Ovary (tissue), 9 donors: ENCODE data around the gene UCN3. TPM values are rescaled to one million over a fixed set of nuclear protein-coding genes. Genes with fewer than 3 reads are reported as not detected.
"Not testable (repeated sequence)": the region's sequence is repeated elsewhere in the genome, so short reads cannot be mapped to it uniquely, and the experiment has no call there.

Experiments used
- DNase-seq, 5 donors: peaks; one replicate each; pipeline ENCODE4 v3.0.0-alpha.2; 2019 to 2020
- H3K27ac ChIP-seq, 2 donors: fragments of 200-600 bp; one replicate each; pipeline versions ENCODE4 v1.5.1 to v1.8.0; 2019 to 2022
- H3K27me3 ChIP-seq: fragments of 200-600 bp; one replicate; pipeline ENCODE4 v1.8.0; 2022
- H3K36me3 ChIP-seq: fragments of 200-600 bp; sonication (generic); one replicate; pipeline ENCODE4 v1.5.1; 2019
- H3K4me1 ChIP-seq: one replicate; pipeline ENCODE4 v1.8.1; 2013; ENCODE audit warnings: mild to moderate bottlenecking, moderate library complexity; ENCODE audit not compliant: insufficient read depth
- H3K4me3 ChIP-seq: fragments of 200-600 bp; sonication (generic); one replicate; pipeline ENCODE4 v1.5.1; 2017
- H3K9me3 ChIP-seq, 2 donors: fragments of 200-600 bp in 1 of 2; sonication (generic) in 1 of 2; one replicate each; pipeline versions ENCODE4 v1.5.1 to v1.8.1; 2013 to 2019; ENCODE audit warnings: mild to moderate bottlenecking in 1 of 2, moderate library complexity in 1 of 2
- EP300 ChIP-seq: sonication (generic); formaldehyde crosslinking; IDR thresholded peaks from one replicate; pipeline ENCODE4 v1.6.1; 2017; ENCODE audit warnings: antibody characterized with exemption
- POLR2A ChIP-seq: fragments of 450-650 bp; IDR thresholded peaks from one replicate; pipeline ENCODE4 v1.6.1; 2017; ENCODE audit warnings: antibody characterized with exemption, mild to moderate bottlenecking, moderate library complexity
- WGBS, 3 donors: extraction: QIAGEN DNeasy Blood & Tissue Kit in 1 of 3; methylation state at CpG; one replicate each; pipeline versions ENCODE4 v1.1.5 to v1.1.7; 2013 to 2017; 5-methylcytosine and 5-hydroxymethylcytosine counted together
- intact Hi-C, 4 donors: fragments of 100-400 bp; cut with DNase I; formaldehyde crosslinking; loops; one replicate each; pipeline versions ENCODE4 v1.11.0 to v1.15.1; 2022 to 2023
- polyA plus RNA-seq, 2 donors: library from polyadenylated mRNA; stranded (reverse); fragments of 200-250 nt in 1 of 2; fragments of 350-450 nt in 1 of 2; fragmentation: Illumina TruSeq in 1 of 2; extraction: RNeasy Lipid Tissue Mini Kit (QIAGEN cat#74804) in 1 of 2; gene quantifications; one replicate each; pipeline ENCODE4 v1.2.3, GENCODE V29; 2013 to 2014
- total RNA-seq, 7 donors: library from RNA; depleted of rRNA in 2 of 7; stranded (reverse); fragments of >200 nt in 2 of 7; fragmentation: NEBNext Ultra II Directional in 3 of 7; extraction: Animal tissue kit (Norgen Biotek cat#: 25700) in 3 of 7; gene quantifications; one replicate each; pipeline versions ENCODE4 v1.1.0 to v1.2.4, GENCODE V29; 2016 to 2023
- TF ChIP-seq, protein P1 (sequence below), 3 donors: fragments of 450-650 bp in 2 of 3; fragments of 200-600 bp in 1 of 3; IDR thresholded peaks; one replicate each; pipeline versions ENCODE4 v1.5.1 to v1.8.0; 2016 to 2022; ENCODE audit warnings: antibody characterized with exemption in 3 of 3, mild to moderate bottlenecking in 1 of 3
- donor health status: DM: no; HTN: no; CAD: no; lungs with moderate emphysema.
- donor health status: DM: no; HTN: no; CAD: no.
- donor health status: Bipolar disorder and iron deficiency.
- donor health status: DM: yes; HTN: yes; CAD: no.
- donor health status: DM: no; HTN: no; CAD: no.
- donor health status: DM: yes; HTN: yes; CAD: no.

Gene UCN3
- total and polyA plus RNA-seq, 9 donors: not detected

DNA sequence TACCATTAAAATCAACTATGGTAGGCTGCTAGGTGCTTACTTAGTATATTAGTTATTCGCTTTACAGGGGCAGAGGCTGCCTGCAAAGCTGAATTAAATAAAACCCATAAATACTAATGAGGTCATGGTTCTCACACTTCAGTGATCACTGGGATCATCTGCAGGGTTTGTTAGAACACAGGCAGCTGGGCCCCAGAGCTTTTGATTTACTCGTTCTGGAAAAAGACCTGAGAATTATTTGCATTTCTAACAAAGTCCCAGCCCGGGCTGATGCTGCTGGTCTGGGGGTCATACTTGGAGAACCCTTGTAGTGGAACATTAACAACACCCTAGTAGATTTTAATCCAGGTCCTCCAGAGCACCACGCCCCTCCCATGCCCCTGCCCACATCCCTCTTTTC, 8.5 kb downstream of the UCN3 start:
- no peak overlapping the region for H3K4me3 ChIP-seq
- H3K4me1 ChIP-seq: no peaks in the 10 kb centered on the region
- TF ChIP-seq EP300 (no peak), POLR2A (no peak)
- TF ChIP-seq, protein P1, sequence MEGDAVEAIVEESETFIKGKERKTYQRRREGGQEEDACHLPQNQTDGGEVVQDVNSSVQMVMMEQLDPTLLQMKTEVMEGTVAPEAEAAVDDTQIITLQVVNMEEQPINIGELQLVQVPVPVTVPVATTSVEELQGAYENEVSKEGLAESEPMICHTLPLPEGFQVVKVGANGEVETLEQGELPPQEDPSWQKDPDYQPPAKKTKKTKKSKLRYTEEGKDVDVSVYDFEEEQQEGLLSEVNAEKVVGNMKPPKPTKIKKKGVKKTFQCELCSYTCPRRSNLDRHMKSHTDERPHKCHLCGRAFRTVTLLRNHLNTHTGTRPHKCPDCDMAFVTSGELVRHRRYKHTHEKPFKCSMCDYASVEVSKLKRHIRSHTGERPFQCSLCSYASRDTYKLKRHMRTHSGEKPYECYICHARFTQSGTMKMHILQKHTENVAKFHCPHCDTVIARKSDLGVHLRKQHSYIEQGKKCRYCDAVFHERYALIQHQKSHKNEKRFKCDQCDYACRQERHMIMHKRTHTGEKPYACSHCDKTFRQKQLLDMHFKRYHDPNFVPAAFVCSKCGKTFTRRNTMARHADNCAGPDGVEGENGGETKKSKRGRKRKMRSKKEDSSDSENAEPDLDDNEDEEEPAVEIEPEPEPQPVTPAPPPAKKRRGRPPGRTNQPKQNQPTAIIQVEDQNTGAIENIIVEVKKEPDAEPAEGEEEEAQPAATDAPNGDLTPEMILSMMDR (IDR thresholded peaks at IDR 0.05): no peak
- no peak overlapping the region for H3K27ac ChIP-seq
- 70 to 81% (median 78%) methylated on average over 4 of the region's 4 CpGs for WGBS, 3 donors
- no peaks in the 10 kb centered on the region for H3K36me3 ChIP-seq
- DNase-seq: no peak
- H3K9me3 ChIP-seq: no peaks in the 10 kb centered on the region
- H3K27me3 ChIP-seq: no peaks in the 10 kb centered on the region
- intact Hi-C loops: no loop called here

DNA sequence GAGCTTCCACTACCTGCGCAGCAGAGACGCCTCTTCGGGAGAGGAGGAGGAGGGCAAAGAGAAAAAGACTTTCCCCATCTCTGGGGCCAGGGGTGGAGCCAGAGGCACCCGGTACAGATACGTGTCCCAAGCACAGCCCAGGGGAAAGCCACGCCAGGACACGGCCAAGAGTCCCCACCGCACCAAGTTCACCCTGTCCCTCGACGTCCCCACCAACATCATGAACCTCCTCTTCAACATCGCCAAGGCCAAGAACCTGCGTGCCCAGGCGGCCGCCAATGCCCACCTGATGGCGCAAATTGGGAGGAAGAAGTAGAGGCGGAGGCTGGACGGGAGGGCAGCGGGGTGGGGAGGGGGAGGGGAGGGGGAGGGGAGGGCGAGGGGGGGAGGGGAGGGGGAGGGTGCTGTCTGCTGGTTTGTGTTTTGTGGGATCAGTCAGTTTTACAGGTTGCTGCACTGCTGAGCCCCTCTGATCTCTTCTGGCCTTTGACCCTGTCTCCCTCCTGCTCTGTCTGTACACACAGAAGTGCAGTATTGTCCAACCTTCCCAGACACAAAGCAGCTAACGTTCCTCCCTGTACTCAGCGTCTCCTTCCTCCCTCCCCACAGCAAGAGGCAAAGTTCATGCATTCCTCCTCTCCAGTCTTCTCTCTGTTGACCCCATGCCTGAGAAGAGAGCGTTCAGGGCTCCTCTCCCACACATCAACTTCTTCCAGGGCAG, 9.3 kb downstream of the UCN3 start:
- TF ChIP-seq, protein P1 (IDR thresholded peaks at IDR 0.05): no peak
- TF ChIP-seq POLR2A (no peak), EP300 (no peak)
- Histone ChIP-seq H3K9me3 (no peaks in the 10 kb centered on the region), H3K36me3 (no peaks in the 10 kb centered on the region), H3K4me3 (no peak overlapping the region), H3K27me3 (no peaks in the 10 kb centered on the region), H3K4me1 (no peaks in the 10 kb centered on the region), H3K27ac (no peak overlapping the region)
- intact Hi-C loops: no loop called here
- WGBS, 3 donors: 72 to 76% (median 75%) methylated on average over 18 to 22 of the region's 22 CpGs
- no peak for DNase-seq

DNA sequence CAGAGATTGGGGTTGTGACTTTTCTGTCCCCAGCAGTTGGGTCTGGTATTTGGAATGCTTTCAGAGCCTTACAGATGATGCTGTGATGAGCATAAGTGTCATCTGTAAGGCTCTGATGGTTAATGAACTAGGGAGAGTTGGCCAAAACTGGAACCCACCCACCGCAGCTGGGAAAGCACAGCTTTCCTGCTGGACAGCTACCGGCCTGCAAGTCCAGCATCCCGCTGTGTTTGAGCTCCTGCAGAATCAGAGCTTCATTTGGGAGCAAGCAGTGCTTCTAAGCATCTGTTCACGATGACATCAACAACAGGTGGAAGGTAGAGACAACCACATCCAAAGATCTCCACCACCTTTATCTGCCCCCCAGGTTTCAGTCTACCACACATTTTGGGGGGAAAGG, 11.7 kb downstream of the UCN3 start:
- intact Hi-C loops: no loop called here
- WGBS, 3 donors: 23 to 35% (median 26%) methylated on average over 4 of the region's 4 CpGs
- no peaks in the 10 kb centered on the region for H3K4me1 ChIP-seq
- TF ChIP-seq, protein P1 (IDR thresholded peaks at IDR 0.05): no peak
- TF ChIP-seq POLR2A (no peak), EP300 (no peak)
- H3K36me3 ChIP-seq: no peaks in the 10 kb centered on the region
- no peak overlapping the region for H3K27ac ChIP-seq
- H3K4me3 ChIP-seq: no peak overlapping the region
- H3K9me3 ChIP-seq: no peaks in the 10 kb centered on the region
- no peak for DNase-seq
- no peaks in the 10 kb centered on the region for H3K27me3 ChIP-seq

DNA sequence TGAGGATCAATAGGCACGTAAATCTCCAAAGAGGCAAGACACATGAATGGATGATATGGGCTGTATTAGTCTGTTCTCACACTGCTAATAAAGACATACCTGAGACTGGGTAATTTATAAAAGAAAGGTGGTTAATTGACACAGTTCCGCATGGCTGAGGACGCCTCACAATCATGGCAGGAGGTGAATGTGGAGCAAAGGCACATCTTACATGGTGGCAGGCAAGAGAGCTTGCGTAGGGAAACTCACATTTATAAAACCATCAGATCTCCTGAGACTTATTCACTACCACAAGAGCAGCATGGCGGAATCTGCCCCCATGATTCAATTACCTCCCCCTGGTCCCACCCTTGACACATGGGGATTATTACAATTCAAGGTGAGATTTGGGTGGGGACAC, 14.4 kb downstream of the UCN3 start:
- WGBS, 3 donors: 92 to 94% (median 93%) methylated on average over 5 of the region's 5 CpGs
- H3K4me3 ChIP-seq, DNase-seq, H3K27ac ChIP-seq, H3K27me3 ChIP-seq, intact Hi-C loops, H3K36me3 ChIP-seq, H3K9me3 ChIP-seq, H3K4me1 ChIP-seq: not testable (repeated sequence)

DNA sequence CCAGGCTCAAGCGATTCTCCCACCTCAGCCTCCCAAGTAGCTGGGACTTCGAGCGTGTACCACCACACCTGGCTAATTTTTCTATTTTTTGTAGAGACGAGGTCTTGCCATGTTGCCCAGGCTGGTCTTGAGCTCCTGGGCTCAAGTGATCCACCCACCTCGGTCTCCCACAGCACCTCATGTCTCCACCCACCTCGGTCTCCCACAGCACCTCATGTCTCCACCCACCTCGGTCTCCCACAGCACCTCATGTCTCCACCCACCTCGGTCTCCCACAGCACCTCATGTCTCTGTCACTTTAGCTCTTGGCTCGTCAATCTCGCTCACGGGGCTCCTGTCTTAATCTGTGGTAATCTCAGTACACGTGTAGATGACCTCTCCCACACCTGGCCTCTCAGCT, 15.6 kb downstream of the UCN3 start:
- not testable (repeated sequence) for H3K27me3 ChIP-seq, H3K27ac ChIP-seq, H3K4me3 ChIP-seq, H3K36me3 ChIP-seq, H3K4me1 ChIP-seq, DNase-seq, H3K9me3 ChIP-seq
- intact Hi-C loops: loop anchor here in 1 of 4 donors (5.0 kb wide), 1 partner anchor 528 kb away; no protein-coding TSS in a partner anchor
- WGBS, 3 donors: 87 to 90% (median 88%) methylated on average over 12 of the region's 12 CpGs
